NCI-H510A treated with DMSO at 0.1 percent for 48 hours (cell line): ENCODE data around the gene KLF17.
"Not testable (repeated sequence)": the region's sequence is repeated elsewhere in the genome, so short reads cannot be mapped to it uniquely, and the experiment has no call there.

Experiments used
- DNase-seq: peaks from one replicate; lab custom pipeline; 2025; lab: John Stamatoyannopoulos, UW

The KLF17 gene

DNA sequence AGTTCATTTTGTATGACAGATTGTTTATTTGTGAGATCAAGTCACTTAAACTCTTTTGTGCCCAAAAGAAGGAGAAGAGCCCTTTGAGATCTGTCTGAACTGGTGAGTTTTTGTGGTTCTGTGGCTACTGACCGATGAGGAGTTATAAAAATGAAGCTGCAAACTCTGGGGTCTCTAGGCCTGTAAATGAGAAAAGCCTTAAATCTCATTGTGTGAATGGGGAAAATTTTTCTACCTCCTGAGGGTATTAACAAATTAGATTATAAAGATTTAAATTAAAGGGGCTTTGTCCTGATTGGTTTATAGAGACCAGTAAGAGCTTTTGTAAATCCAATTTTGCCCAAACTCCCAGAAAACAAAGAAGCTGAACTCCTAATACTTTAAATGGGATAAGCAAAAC, 9.7 kb upstream of the KLF17 start:
- no peak for DNase-seq

DNA sequence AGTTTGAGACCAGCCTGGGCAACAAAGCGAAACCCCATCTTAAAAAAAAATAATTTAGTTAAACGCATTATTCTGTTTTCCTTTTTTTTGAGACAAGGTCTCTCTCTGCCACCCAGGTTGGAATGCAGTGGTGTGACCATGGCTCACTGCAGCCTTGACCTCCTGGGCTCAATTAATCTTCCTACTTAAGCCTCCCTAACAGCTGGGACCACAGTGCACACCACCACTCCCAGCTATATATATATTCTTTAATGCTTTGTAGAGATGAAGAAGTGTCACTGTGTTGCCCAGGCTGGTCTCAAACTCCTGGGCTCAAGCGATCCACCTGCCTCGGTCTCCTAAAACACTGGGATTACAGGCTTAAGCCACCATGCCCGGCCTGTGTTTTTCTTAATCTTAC, 7.7 kb upstream of the KLF17 start:
- no peak for DNase-seq

DNA sequence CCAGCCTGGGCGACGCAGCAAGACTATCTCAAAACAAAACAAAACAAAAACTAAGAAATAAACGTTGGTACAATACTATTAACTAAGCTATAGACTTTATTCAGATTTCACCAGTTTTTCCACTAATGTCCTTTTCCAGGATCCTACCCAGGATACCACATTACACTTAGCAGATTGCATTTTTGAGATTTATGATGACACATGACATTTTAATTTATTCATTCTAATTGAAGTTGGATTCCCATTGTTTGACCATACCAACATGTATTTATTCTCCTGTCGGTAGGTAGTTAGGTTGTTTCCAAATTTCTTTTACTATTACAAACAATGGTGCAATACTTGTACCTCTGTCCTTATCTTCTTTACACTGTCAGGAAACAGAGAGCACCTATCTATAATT, 6.8 kb upstream of the KLF17 start:
- no peak for DNase-seq

DNA sequence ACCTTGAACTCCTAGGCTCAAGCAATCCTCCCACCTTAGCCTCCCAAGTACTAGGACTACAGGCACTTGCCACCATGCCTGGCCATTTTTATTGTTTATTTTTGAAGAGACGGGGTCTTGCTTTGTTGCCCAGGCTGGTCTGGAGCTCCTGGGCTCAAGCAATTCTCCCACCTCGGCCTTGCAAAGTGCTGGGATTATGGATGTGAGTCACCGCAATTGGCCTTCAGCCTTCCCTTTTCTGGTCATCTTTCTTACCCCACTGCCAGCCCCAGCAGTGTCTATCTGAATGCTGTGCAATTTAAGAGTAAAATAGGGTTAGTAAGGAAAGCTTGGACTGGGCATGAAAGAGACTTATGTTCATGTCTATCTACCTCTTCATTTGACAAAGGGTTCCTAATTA, 6.1 kb upstream of the KLF17 start:
- no peak for DNase-seq

DNA sequence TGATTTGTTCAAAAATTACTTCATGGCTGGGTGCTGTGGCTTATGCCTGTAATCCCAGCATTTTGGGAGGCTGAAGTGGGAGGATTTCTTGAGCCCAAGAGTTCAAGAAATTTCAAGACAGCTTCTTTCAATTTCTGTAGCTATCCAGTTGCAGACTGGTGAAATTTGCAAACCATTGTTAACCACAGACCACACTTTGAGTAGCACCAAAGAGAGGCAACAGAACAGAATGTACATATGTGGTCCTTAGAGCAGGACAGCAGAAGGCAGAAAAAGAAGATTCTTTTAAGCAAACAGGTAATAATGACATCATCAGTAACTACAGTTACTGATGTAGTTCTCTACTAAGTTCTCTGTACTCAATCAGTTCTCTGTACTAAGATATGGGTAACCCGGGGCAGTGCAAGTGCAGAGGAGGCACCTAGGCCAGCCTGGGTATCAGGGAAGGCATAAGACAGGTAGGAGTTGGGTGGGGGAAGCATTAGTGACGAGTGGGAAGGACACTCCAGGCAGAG, 5.5 kb upstream of the KLF17 start:
- no peak for DNase-seq

DNA sequence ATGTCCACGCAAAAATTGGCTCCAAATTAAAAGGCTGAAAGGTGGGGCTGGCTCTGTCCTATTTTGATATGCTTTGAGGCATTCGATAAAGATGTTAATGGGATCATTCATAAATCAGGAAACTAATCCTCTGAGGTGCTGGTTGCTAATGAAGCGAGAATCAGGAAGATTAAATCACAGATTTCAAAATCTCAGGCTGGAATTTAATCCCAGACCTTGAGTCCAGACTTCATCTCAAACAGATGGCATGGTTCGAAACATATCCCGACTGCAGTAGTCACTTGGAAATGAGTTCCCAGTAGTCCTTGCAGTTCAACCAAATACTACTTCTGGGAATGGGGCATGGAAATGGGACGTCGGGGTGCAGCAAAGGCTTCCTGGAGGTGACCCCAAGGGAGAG, 4.5 kb upstream of the KLF17 start:
- DNase-seq: no peak

DNA sequence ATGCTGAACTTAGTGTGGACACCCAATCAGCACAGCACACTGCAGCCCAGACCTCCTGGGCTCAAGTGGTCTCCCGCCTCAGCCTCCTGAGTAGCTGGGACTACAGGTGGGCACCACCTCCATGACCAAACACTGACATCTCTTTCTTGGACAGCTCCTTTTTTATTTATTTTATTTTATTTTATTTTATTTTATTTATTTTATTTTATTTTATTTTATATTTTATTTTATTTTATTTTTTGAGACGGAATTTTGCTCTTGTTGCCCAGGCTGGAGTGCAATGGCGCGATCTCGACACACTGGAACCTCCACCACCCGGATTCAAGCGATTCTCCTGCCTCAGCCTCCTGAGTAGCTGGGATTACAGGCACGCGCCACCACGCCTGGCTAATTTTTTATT, 1.3 kb upstream of the KLF17 start:
- DNase-seq: not testable (repeated sequence)

DNA sequence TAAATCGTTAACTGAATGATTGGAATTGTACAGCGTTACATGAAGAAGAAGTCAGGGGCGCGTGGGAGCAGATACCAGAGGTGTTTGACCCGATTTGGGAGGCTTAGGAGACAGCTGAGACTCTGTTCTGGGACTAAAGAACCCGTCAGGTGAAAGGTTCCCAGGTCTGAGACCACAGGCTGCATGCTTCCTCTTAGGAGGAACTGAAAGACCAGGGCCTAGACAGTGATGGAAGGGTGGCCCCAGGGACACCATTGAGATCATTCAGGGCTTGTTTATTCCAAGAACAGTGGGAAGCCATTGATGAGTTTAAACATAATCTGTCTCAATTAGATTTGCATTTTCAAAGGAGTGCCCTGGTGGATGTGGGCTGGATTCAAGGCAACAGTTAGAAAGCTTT, 904 bp downstream of the KLF17 start:
- DNase-seq: no peak

DNA sequence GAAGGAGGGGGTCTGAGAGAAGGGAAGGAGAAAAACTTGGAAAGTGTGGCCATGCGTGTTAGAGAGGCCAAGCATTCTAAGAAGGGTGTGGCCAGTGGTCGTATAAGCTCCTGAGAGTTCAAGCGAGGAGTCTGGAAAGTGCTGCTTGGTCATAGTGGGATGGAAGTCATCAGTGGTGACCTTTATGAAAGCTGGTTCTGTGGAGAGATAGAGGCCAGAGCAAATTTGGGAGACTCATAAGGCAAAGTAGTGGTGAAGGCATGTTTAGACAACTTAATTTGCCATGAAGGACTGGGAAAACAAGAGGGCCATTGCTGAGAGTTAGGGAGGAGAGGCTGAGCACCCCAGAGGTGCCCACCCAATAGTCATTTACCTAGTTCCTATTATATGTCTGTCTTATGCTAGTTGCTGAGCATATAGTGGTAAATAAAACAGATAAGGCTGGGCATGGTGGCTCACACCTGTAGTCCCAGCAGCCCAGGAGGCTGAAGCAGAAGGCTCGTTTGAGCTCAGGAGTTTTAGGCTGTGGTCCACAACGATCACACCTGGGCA, 1.9 kb downstream of the KLF17 start:
- no peak for DNase-seq

DNA sequence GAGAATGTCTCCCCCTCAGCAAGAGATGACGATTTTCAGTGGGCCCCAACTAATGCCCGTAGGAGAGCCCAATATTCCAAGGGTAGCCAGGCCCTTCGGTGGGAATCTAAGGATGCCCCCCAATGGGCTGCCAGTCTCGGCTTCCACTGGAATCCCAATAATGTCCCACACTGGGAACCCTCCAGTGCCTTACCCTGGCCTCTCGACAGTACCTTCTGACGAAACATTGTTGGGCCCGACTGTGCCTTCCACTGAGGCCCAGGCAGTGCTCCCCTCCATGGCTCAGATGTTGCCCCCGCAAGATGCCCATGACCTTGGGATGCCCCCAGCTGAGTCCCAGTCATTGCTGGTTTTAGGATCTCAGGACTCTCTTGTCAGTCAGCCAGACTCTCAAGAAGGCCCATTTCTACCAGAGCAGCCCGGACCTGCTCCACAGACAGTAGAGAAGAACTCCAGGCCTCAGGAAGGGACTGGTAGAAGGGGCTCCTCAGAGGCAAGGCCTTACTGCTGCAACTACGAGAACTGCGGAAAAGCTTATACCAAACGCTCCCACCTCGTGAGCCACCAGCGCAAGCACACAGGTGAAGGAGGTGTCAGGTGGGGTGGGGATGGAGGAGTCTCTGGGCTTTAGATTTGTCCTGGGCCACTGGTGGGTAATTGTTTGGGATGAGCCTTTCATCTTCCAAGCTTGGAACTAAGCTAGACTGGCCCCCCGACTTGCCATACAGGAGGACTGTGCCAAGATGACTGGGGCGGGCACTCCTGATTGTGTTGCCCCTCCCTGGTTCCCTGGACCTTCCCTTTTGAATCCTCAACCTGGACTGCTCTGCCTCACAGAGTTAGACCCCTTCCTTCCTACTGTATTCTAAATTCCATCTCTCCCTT, 11.2 kb downstream of the KLF17 start:
- no peak for DNase-seq

DNA sequence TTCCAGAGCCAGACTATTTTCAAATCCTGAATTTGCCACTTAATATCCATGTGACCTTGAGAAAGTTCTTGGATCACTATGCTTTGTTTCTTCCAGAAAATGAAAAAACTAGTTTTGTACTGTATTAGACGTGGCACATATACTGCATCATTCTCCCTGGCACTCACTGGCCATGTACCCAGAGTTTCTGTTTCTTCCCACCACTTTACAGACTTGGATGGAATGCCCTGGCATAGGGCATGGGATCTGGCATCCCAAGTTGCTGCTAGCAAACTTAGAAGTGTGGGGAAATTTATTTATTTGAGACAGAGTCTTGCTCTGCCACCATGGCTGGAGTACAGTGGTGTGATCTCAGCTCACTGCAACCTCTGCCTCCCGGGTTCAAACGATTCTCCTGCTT, 12.8 kb downstream of the KLF17 start:
- DNase-seq: no peak

DNA sequence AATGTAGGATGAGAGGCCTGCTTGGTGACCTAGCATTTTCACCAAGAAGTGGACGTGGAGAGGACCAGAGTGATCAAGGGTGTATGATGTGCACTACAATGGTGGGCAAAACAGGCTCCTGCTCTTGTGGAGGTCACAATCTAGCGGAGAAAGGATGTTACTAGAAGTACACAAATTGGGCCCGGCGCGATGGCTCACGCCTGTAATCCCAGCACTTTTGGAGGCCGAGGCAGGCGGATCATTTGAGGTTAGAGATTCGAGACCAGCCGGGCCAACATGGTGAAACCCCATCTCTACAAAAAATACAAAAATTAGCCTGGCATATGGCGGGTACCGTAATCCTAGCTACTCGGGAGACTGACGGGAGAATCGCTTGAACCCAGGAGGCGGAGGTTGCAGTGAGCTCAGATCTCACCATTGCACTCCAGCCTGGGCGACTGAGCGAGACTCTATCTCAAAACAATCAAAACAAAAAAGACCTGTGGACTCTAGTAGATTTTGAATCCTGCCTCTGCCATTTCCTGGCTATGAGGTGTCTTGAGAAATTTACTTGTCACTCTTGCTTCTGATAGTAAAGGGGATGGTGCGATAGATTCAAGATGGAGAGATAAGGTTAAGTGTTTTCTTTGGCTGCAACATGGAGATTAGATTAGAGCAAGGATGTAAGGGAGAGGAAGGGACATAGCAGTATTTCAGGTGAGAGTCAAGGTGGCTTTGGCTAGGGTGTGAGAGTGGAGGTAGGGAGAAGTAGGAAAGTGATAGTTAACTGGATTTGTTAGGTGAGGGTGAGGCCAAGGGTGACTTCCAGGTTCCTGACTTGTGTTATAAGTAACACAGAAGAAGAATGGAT, 15.7 kb downstream of the KLF17 start:
- DNase-seq: no peak

DNA sequence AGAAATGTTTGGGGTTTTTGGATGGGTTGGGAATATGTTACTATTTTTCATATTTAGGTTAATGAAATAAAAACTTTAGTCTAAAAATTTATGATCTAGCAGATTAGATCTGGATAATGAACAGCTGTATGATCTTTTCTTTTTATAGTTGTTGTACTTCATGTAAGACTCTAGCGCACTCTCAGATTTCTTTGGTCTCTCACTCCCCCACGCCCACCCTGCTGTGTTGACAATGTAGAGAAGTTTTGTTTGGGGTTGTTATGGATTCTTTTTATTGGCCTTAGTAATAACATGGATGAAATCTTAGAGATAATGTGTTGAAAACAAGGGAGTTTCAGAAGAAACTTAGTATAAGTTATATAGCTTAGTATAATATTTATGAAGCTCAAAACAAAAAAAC, 17.3 kb downstream of the KLF17 start:
- no peak for DNase-seq

DNA sequence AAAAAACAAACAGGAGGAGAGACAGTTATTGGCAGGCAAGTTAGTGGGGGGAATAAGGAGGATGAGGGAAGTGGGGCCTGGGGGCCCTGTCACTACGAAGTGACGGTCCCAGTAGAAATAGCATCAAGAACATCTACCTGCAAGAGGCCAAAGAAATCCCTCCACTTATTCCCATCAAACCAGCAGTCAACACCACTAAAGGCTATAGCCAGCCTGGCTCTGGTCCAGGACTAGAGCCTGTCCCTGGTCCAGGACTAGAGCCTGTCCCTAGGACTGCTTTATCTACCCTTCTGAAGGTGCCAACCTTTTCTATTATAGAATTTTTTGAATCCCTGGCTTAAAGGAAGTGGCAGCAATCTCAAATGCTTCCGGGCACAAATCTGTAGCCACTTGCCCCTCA, 19.6 kb downstream of the KLF17 start:
- no peak for DNase-seq

DNA sequence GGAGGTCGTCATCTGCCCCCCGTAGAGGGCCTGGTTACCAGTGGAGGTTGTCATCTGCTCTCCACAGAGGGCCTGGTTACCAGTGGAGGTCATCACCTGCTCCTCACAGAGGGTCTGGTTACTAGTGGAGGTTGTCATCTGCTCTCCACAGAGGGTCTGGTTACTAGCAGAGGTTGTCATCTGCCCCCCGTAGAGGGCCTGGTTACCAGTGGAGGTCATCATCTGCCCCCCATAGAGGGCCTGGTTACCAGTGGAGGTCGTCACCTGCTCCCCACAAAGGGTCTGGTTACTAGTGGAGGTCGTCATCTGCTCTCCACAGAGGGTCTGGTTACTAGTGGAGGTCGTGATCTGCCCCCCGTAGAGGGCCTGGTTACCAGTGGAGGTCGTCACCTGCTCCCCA, 20.9 kb downstream of the KLF17 start:
- DNase-seq: not testable (repeated sequence)

DNA sequence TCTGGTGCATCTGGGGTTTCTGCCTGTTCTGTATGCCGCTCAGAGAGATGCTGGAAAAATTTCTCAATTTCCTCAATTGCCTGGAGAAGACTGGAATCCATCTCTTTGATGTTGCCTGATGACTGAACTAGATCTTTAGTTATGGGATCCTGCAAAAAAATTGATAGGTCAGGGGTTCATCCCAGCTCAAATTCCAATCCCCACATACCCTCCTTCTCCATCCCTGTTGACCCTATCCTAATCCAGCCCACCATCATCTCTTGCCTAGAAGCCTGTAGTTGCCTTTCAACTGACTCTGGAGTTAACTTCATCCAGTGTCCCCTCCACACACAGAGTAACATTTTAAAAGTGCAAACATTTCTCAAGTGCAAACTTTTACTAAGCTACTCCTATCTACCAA, 22.9 kb downstream of the KLF17 start, which contains the start of gene KLF18:
KLF18 (minus strand) TSS at position 101 of the 400 bp plus-strand sequence; CDS start at position 101, 0 bp downstream.
- no peak for DNase-seq

DNA sequence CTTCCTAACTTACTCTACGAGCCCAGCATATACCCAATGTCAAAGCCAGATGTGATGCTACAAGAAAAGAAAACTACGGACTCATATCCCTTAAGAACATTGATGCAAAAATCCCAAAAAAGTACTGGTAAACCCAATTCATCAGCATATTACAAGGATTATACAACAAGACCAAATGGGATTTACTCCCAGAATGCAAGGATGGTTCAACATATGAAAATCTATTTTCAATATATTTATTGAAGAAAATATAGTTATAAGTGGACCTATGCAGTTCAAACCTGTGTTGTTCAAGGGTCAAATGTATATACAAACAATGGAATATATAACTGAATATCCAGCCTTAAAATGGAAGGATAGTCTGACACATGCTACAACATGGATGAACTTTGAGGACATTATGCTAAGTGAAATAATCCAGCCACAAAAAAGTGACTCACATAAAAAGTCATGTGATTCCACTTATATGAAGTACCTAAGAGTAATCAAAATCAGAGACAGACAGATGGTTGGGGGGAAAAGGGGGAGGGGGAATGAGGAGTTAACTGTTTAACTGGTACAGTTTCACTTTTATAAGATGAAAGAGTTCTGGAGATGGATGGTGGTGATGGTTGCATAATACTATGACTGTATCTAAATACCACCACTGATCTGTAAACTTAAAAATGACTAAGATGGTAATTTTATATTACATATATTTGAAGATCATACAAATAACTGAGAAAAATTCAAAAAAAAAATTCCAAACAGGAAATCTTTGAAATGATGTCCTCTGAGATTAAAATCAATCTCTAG, 26.5 kb downstream of the KLF17 start:
- no peak for DNase-seq

DNA sequence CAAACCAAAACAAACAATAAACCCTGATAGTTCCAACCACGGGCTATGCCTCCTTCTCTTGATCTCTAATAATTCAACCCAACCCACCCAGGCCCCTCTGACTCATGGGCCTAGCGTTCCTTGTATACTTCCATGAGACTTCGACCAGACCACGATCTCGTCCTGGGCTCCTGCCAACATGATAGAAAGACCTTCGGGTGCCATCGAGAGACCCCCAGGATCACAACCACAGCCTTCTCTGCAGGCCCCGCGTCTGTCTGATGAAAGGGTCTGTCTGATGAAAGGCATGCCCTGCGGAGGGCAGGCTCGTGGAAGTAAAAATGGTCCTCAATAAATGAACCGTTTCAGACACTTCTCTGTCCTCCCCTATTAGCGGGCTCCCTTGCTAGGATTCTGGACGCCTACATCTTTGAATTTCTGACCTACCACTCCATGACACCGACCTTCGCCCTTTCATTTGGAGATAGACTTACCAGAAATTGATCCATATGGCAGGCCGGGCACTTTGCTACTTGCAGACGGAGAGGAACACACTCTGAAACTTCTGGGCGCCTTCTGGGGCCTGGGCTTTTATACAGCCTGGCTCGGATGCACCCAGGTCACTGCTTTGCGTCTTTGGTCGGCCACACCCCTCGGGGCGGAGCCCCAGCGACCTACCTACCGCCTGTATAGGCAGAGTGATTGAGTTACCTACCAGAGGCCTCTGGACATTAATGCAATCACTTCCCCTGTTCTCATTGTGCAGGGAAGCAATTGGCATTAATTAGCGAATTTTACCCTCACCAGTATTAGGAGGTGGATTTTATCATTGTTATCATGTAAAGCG, 28.1 kb downstream of the KLF17 start:
- DNase-seq: no peak

DNA sequence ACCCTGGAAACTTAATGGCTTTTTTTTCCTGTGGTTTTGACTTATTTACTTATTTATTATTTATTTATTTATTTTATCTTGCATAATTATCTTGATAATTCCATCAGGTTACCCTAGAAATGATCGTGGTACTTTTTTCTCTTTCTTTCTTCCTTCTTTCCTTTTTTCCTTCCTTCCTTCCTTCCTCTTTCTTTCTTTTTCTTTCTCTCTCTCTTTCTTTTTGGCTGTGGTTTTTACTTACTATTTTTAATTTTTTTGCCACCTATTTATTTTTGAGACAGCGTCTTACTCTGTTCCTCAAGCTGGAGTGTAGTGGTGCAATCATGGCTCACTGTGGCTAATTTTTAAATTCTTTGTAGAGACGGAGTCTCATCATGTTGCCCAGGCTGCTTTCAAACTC, 29.0 kb downstream of the KLF17 start:
- DNase-seq: no peak

DNA sequence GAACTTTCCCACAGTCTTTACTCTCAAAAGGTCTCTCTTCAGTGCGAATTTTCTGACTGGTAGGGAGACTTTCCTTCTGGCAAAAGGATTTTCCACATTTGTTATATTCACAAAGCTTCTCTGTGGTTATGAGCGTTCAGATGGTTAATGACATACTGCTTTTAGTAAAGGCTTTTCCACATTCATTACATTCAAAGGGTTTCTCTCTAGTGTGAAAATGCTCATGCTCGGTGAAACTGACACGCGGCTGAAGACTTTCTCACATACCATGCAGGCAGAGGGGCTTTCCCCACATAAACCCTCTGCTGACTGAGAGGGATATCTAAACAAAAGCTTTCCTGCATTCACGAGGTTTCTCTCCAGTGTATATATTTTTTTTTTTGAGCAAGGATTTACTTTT, 32.7 kb downstream of the KLF17 start:
- no peak for DNase-seq

DNA sequence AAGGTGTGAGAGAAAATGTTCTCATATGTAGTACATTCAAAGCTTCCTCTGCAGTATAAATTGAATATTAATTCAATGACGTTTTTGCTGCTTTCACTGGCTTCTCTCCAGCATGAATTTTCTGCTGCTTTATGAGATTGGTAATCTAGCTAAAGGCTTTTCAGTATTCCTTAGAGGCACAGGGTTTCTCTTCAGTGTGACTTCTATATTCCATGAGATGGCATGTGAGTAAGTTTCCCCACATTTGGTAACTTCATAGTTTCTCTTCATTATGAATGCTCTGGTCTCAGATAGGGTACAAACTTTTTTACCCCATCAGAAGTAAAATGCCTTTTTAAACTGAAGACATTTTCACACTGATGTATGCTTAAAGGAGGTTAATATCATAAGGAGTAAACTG, 33.2 kb downstream of the KLF17 start:
- no peak for DNase-seq
